Measurements from ENCODE around the gene ACTR3C.
"Not testable (repeated sequence)": the region's sequence is repeated elsewhere in the genome, so short reads cannot be mapped to it uniquely, and the experiment has no call there.

DNA sequence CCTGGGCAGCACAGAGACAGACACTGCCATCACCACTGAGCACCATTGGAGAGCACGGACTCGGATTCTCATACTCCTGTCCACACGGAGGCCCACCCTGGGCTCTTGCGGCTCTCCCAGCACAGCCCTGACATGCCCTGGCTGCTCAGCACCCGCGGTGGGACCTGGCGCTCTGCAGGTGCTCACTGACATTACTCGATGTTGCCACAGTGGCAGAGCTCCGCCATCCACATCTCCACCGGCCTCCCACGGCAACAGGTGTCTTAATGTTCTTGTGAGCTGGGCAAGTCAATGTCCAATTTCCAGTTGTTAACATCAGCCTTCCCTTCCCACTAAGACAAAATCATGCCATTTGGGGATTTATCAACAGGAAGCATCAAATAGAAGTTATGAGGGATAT, 45.0 kb downstream of the ACTR3C start:
- TF ChIP-seq, protein P1, sequence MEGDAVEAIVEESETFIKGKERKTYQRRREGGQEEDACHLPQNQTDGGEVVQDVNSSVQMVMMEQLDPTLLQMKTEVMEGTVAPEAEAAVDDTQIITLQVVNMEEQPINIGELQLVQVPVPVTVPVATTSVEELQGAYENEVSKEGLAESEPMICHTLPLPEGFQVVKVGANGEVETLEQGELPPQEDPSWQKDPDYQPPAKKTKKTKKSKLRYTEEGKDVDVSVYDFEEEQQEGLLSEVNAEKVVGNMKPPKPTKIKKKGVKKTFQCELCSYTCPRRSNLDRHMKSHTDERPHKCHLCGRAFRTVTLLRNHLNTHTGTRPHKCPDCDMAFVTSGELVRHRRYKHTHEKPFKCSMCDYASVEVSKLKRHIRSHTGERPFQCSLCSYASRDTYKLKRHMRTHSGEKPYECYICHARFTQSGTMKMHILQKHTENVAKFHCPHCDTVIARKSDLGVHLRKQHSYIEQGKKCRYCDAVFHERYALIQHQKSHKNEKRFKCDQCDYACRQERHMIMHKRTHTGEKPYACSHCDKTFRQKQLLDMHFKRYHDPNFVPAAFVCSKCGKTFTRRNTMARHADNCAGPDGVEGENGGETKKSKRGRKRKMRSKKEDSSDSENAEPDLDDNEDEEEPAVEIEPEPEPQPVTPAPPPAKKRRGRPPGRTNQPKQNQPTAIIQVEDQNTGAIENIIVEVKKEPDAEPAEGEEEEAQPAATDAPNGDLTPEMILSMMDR (IDR thresholded peaks at IDR 0.05; ENCODE audit: low read depth, low read length, poor library complexity, severe bottlenecking), result not testable (repeated sequence)
- TF ChIP-seq EZH2phosphoT487 (IDR thresholded peaks at IDR 0.05; ENCODE audit: borderline replicate concordance, low read length), result not testable (repeated sequence)

Data from DOHH2 (cell line).